GM12801 (cell line): Measurements from ENCODE around the gene PHLDB2.

Experiments used
- CTCF ChIP-seq: IDR thresholded peaks from one replicate; pipeline ENCODE4 v1.5.1; 2011; ENCODE audit warnings: control low read depth; ENCODE audit not compliant: insufficient read length; ENCODE audit errors: extremely low read depth

PHLDB2 gene

DNA sequence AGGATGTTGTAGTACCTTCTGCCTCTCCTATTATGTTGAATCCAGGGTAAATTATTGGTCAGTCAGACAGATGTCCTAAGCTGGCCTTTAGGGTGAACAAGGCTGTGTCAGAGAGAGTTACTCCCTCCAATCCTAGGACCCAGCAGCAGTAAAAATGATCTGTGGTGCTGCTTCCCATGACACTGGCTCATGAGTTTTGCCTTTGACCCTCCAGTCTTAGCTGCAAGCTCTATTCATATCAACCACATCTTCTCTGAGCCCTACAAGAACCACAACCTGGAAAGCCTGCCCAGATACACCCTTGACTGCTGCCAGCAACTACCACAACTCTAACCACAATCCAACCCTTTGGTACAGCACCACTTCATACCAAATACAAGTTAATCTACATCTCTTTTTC, 27.2 kb upstream of the PHLDB2 start:
- TF ChIP-seq CTCF: no peak

- TF ChIP-seq CTCF: no peak
Observed at GRCh38 chr3:111837112-111837511, 22.0 kb upstream of the PHLDB2 start.

DNA sequence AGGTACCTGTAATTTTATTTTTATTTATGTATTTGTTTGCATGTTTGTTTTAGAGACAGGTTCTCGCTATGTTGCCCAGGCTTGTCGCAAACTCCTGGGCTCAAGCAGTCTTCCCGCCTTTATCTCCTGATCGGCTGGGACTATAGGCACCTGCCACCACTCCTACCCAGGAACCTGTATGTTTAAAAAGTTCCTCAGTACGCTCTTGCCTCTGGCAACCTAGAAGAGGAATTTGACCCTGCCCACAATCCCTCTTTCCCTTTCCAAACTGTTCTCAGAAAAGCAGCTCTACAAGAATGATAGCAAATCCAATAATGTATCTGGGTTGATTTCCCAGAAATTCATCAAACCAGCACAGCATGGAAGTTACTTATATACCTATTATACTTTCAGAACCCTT, 20.9 kb upstream of the PHLDB2 start:
- TF ChIP-seq CTCF: no peak

DNA sequence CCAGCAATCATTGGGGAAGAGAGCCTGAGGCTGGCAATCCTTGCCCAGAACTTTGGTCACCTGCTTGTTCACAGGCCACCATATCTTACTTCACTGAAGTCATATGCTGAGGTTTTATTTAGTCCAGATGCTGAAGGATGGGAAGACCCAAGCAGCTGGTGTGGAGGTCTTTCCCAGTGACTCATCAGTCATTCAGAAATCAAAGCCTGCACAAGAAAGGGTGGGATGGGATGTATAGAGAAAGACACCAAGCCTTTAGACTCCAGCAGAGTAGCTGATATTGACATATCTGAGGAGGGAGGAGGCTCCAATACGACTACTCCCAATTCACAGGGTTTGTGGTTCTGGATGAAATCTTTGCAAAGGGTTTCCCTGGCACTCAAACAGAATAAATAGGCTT, 13.0 kb upstream of the PHLDB2 start:
- no peak for TF ChIP-seq CTCF

- no peak for TF ChIP-seq CTCF
Observed at GRCh38 chr3:111846717-111847116, 12.3 kb upstream of the PHLDB2 start.

GRCh38 chr3:111848283-111848682, 10.8 kb upstream of the PHLDB2 start:
- TF ChIP-seq CTCF: no peak

- no peak for TF ChIP-seq CTCF
Observed at GRCh38 chr3:111848778-111849177, 10.3 kb upstream of the PHLDB2 start.

- no peak for TF ChIP-seq CTCF
Observed at GRCh38 chr3:111850537-111850936, 8.5 kb upstream of the PHLDB2 start.
